MM.1S (cell line): ENCODE data around the gene SHC4.
"Not testable (repeated sequence)": the region's sequence is repeated elsewhere in the genome, so short reads cannot be mapped to it uniquely, and the experiment has no call there.

ENCODE experiments used
- CTCF ChIP-seq: fragments of 300-600 bp; sonication (generic); IDR thresholded peaks from 2 replicates; pipeline ENCODE4 v1.5.1; 2016; ENCODE audit warnings: antibody characterized with exemption, low read length, mixed read lengths
- EZH2 ChIP-seq: fragments of 300-600 bp; sonication (generic); optimal IDR thresholded peaks from 2 replicates; pipeline ENCODE3; 2017; ENCODE audit warnings: low read depth, mild to moderate bottlenecking, antibody characterized with exemption, low read length, mixed read lengths
- EZH2phosphoT487 ChIP-seq: fragments of 300-600 bp; sonication (generic); IDR thresholded peaks from 2 replicates; pipeline ENCODE4 v1.6.1; 2018; ENCODE audit warnings: antibody characterized with exemption, low read length

DNA sequence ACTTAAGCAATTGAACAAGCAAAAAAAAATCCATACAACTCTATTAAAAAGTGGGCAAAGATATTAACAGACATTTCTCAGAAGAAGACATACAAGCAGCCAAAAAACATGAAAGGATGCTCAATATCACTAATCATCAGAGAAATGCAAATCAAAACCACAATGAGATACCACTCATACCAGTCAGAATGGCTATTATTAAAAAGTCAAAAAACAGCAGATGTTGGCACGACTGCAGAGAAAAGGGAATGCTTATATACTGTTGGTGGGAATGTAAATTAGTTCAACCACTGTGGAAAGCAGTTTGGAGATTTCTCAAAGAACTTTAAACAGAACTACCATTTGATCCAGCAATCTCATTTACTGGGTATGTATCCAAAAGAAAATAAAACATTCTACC, 7.2 kb upstream of the SHC4 start:
- TF ChIP-seq CTCF, EZH2, EZH2phosphoT487: not testable (repeated sequence)
